ENCODE results near the gene FILIP1L.

DNA sequence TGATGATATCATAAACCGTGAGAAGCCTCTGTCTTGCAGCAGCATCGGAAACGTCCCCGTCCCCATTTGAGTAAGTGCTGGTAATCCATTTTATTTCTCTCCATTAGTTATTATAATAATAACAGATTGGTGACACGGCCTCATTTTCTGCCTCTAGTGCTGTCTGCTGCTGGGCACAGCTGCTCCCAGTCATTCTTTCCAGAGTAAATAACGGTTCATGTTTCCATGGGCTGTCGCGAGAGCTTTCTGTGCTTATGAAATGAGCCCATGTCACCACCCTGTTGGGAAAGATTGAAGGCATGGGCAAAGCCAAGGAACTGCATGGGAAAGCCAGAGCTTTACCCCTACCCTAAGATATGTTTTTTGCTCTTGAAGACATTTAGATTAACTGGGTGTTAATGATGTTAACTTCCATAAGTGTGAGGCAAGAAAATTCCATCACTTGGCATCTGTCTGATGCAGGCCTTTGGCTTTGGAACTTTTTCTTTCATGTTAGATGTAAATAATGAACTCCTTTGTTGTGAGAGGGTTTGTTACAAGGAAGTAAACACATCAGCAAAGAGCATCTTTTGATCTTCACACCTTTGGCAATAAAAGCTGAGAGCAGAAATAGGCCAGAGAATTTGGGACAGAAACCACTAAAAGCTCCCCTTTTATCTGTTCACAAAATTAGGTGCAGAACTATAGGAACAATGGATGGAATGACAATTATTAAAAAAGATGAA lies 141.8 kb downstream of the FILIP1L start:
- TF ChIP-seq POLR2AphosphoS5 (IDR thresholded peaks at IDR 0.05; ENCODE audit: low read depth, low read length) (no peak), GTF2F1 (IDR thresholded peaks at IDR 0.05; ENCODE audit: borderline replicate concordance, low read depth, low read length) (no peak), SP1 (IDR thresholded peaks at IDR 0.05; ENCODE audit: low read depth, low read length) (no peak), YY1 (IDR thresholded peaks at IDR 0.05; ENCODE audit: low read depth, low read length) (no peak), BACH1 (IDR thresholded peaks at IDR 0.05; ENCODE audit: low read length) (no peak), EP300 (IDR thresholded peaks at IDR 0.05; ENCODE audit: borderline replicate concordance in 1 of 2, low read depth in 2 of 2, low read length in 2 of 2) (no peak), SP4 (IDR thresholded peaks at IDR 0.05; ENCODE audit: low read length) (no peak)
- TF ChIP-seq, protein P1, sequence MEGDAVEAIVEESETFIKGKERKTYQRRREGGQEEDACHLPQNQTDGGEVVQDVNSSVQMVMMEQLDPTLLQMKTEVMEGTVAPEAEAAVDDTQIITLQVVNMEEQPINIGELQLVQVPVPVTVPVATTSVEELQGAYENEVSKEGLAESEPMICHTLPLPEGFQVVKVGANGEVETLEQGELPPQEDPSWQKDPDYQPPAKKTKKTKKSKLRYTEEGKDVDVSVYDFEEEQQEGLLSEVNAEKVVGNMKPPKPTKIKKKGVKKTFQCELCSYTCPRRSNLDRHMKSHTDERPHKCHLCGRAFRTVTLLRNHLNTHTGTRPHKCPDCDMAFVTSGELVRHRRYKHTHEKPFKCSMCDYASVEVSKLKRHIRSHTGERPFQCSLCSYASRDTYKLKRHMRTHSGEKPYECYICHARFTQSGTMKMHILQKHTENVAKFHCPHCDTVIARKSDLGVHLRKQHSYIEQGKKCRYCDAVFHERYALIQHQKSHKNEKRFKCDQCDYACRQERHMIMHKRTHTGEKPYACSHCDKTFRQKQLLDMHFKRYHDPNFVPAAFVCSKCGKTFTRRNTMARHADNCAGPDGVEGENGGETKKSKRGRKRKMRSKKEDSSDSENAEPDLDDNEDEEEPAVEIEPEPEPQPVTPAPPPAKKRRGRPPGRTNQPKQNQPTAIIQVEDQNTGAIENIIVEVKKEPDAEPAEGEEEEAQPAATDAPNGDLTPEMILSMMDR (IDR thresholded peaks at IDR 0.05; ENCODE audit: control extremely low read depth in 1 of 3, insufficient read depth in 1 of 3, low read depth in 1 of 3, low read length in 3 of 3) = no peak

All from H1 (cell line).